DMS 273 treated with DMSO at 0.1 percent for 48 hours (cell line): ENCODE results near the gene RIPOR3.
"Not testable (repeated sequence)": the region's sequence is repeated elsewhere in the genome, so short reads cannot be mapped to it uniquely, and the experiment has no call there.

ENCODE experiments used
- DNase-seq: peaks from one replicate; lab custom pipeline; 2025; lab: John Stamatoyannopoulos, UW

RIPOR3 gene

DNA sequence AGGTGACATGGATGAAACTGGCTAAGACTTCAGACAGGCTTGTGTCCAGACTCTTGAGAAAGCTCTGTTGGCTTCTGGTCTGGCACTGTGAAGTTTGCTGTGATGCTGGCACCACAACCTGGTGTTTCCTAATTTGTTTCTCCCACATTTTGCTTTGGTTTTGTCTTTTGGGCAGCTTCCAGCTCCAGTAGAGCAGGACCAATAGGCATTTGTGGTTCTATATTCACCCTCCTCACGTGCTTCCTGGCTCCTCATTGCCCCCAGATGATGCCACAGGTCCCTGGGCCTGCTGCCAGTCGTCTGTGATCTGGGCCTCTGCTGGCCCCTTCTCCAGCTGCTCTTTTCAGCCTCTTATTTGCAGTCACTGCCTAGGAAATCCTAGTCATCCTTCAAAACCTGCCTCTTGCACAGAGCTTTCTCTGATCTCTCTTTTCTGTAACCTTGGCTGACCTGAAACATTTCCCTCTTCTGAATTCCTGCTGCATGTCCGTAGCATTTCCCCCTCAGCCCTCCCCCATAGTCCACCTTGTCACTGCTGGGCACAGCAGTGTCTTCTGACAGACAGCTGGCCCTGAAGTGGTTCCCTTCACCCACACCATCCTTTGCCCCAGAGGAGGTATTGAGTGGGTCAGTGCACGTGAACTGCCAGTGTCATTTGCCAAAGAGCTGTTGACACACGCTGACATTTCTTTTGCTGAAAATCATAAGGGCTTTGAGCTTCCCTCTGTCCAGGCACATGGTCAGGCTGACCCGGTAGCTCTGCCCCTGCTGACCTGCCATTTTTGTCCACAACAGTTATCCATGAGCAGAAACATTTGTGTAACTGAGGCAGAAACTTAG, 118.2 kb downstream of the RIPOR3 start:
- peak; percentile 90 for DNase-seq

GRCh38 chr20:50571466-50571865, 119.9 kb downstream of the RIPOR3 start:
- no peak for DNase-seq

- DNase-seq, result no peak
These were observed 121.2 kb downstream of the RIPOR3 start for GRCh38 chr20:50569864-50570836.

DNA sequence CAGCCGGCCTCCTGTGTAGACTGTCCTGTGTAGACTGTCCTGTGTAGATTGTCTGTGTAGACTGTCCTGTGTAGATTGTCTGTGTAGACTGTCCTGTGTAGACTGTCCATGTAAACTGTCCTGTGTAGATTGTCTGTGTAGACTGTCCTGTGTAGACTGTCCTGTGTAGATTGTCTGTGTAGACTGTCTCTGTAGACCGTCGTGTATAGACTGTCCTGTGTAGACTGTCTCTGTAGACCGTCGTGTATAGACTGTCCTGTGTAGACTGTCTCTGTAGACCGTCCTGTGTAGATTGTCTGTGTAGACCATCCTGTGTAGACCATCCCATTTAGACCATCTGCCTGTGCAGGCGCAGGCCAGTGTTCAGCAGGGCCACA, 121.9 kb downstream of the RIPOR3 start:
- not testable (repeated sequence) for DNase-seq

- DNase-seq, result no peak
These were observed 122.8 kb downstream of the RIPOR3 start for GRCh38 chr20:50568549-50568942.

- DNase-seq, result no peak
These were observed 123.3 kb downstream of the RIPOR3 start for GRCh38 chr20:50567860-50568548.

DNA sequence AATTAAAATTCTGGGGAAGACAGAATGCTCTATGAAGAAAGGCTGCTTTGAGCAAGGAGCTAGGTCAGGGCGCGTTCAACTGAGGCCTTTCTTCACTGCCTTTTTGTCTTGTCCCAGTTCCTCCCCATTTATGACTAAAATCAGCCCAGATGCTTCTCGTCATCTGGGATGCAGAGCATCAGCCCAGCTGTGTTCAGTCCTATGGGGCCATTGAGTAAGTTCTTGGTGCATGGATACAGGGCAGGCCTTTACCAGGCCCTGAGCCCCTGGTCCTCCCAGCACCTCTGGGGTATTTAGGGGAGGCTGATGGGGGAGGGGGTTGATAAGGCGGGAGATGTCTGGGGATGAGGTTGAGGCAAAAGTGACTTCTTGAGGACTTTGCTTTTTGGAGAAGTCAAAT, 125.5 kb downstream of the RIPOR3 start:
- no peak for DNase-seq

DNA sequence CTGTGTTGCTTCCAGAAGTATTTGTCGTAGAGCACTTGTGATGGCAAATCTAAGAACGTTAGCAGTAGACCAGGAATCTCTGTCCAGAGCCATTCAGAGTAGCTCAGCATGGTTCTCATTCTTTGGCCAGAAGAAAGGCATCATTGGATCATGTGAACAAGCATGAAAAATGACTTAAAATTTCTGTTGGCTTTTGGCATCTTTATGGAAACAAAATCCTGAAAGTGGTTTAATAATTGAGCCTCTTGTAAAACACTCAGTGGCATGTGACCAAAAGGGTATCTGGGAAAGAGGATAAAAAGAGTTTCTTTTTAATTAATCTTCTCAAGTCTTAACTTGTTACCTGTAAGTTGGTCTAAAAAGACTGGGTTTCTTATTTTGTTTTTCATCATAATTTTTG, 126.0 kb downstream of the RIPOR3 start:
- no peak for DNase-seq

- no peak for DNase-seq
These were observed 128.0 kb downstream of the RIPOR3 start for GRCh38 chr20:50563133-50563944.

GRCh38 chr20:50562262-50562701, 129.1 kb downstream of the RIPOR3 start:
- DNase-seq, result no peak

DNA sequence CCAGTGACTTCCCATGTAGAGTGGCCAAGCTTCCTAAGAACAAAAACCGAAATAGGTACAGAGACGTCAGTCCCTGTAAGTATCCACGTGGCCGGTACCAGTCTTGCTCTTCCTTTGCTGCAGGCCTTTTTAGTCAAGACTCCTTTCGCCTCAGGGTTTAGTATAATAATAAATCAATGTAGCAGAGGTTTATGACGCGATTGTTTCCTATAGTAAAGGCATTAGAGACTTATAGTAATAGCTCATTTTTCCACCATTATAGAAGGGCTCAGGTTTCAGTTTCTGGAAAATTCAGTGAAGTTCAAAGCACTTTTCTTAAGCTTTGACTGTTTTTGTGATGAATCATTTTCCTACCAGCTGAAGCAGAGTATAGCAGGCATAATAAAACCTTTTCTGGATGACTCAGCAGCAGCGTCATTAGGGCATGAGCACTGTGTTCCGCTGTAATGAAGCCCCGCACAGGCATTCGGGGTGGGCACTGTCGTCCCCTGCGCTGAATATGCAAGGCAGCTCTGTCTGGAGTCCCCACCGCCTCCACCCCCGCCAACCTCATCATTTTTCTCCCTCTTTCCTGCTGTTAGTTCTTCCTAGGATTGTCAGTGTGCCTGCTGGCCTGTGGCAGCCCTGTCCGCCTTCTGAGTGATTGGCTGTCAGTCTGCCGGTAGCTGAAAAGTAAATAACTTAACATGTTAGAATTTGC, 129.8 kb downstream of the RIPOR3 start:
- no peak for DNase-seq

GRCh38 chr20:50560867-50561266, 130.5 kb downstream of the RIPOR3 start:
- no peak for DNase-seq

- DNase-seq, result no peak
These were observed 131.3 kb downstream of the RIPOR3 start for GRCh38 chr20:50559856-50560638.

GRCh38 chr20:50559149-50559548, 132.2 kb downstream of the RIPOR3 start:
- no peak for DNase-seq

DNA sequence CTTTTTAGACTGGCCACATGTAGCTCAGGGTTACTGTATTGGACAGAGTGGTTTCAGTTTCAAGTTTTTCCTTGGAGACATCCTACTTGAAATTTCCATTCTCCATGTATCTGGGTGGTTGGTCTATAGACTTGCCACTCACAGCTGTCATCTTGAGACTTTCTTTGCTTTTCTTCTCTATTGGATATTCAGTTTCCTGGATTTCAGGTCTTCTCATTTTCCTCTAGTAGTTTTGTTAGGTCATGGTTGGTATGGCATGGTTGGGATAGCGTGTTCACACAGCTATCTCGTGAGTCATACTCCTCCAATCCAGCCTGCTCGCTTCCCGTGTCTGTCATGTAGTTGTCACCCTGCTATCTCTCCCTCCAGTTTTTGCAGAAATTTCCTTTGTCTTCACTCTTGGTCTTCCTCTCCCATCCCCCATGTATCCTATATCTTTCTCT, 132.8 kb downstream of the RIPOR3 start:
- DNase-seq, result no peak

DNA sequence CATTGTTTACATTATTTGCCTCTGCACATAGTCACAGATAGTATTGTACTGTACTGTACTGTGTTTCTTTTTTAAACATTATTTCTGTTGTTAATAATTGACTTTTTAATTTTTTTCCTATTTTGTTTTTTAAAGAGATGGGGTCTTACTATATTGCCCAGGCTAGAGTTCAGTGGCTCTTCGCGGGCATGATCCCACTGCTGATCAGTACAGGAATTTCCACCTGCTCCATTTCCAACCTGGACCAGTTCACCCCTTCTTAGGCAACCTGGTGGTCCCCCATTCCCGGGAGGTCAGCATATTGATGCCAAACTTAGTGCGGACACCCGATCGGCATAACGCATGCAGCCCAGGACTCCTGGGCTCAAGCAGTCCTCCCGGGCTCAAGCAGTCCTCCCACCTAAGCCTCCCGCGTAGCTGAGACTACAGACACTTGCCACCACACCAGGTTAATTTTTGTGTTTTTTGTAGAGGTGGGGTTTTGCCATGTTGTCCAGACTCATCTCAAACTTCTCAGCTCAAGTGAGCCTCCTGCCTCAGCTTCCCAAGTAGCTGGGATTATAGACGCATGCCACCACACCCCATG, 133.7 kb downstream of the RIPOR3 start:
- DNase-seq, result no peak

DNA sequence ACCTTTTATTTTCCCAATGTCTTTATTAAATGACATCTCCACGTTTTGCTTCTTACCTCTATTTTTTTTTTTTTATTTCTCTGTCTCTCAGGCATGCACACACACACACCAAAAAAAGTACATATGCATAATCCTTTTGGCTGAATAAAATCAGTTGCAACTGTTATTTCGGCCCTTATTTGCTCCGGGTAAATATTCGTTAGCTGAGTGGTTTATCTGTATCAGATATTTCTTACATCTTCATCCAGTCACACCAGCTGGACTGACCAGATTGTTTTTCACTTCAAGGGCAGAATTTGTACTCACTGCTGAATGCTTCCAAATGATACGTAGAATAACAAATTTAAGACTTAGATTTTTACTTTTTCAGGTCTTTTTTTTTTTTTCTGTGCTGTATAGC, 135.7 kb downstream of the RIPOR3 start:
- no peak for DNase-seq

DNA sequence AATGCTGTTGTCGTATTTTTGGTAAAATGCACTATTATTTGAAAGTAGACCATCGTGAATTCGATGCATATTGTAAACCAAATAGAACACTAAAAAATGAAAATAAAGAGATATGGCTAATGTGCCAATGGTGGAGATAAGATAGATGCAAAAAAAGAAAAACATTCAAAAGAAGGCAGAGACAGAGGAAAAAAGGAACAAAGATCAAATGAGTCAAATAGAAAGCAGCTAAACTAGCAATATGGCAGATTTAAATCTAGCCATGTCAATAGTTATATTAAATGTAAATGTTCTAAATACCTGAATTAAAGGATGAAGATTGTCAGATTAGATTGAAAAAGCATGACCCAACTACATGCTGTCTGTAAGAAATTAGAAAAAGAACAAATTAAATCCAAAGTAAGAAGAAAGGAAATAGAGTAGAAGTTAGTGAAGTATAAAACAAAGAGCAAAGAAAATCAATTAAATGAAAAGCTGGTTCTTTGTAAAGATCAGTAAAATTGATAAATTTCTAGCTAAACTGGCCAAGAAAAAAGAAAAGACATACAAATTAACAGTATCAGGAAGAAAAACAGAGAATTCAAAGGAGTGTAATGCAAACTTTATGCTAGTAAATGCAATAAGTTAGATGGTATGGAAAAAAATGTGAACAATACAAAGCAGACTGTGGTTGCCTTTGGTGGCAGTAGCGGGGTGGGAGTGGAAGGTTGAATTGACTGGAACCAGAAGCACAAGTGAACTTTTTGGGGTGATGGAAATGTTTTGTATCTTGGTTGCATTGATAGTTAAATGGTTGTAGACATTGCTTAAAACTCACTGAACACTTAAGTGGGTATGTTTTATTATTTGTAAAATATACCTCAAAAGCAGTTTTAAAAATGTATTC, 136.4 kb downstream of the RIPOR3 start:
- no peak for DNase-seq
